ENCODE results near the gene PUM1.

- TF ChIP-seq FOXK2 (IDR thresholded peaks at IDR 0.05) (no peak), SP1 (IDR thresholded peaks at IDR 0.05) (no peak), SUZ12 (IDR thresholded peaks at IDR 0.05) (no peak)
- TF ChIP-seq, protein P1, sequence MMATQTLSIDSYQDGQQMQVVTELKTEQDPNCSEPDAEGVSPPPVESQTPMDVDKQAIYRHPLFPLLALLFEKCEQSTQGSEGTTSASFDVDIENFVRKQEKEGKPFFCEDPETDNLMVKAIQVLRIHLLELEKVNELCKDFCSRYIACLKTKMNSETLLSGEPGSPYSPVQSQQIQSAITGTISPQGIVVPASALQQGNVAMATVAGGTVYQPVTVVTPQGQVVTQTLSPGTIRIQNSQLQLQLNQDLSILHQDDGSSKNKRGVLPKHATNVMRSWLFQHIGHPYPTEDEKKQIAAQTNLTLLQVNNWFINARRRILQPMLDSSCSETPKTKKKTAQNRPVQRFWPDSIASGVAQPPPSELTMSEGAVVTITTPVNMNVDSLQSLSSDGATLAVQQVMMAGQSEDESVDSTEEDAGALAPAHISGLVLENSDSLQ (IDR thresholded peaks at IDR 0.05): no peak
Observed at GRCh38 chr1:31054349-31054748, 11.2 kb downstream of the PUM1 start.

Measured in HEK293T (cell line).